K562 (cell line): ENCODE data around the gene CAMK2D. TPM values are rescaled to one million over a fixed set of nuclear protein-coding genes. Genes with fewer than 3 reads are reported as not detected.

ENCODE experiments used
- ATAC-seq: fragments of 200-7000 bp; cut with Tn5 transposase; 3 replicates; pipeline ENCODE4 v1.9.1; 2020; ENCODE audit warnings: moderate library complexity
- BruUV-seq: library from RNA; stranded (reverse); fragments of 400-500 nt; replicated peaks from 2 replicates; lab custom pipeline; 2021; lab: Mats Ljungman, UMichigan
- CTCF ChIA-PET: fragments of 300-600 bp; formaldehyde crosslinking; extraction: SDS; loops from one replicate; lab custom pipeline; 2021; ENCODE audit warnings: low intra/inter-chr PET ratio; lab: Yijun Ruan, JAX
- POLR2A ChIA-PET: fragments of 300-600, 350-650 bp; sonication (Branson Sonifier 250); formaldehyde crosslinking; extraction: SDS; loops from one replicate; lab custom pipeline; 2021; ENCODE audit warnings: antibody characterized with exemption, inconsistent platforms; lab: Yijun Ruan, JAX
- DNase-seq, 4 experiments: peaks; one replicate each; pipeline versions ENCODE4 v3.0.0 to v3.0.0-alpha.2; 2011 to 2018; ENCODE audit warnings: low spot score in 3 of 4, mixed read lengths in 3 of 4; ENCODE audit errors: extremely low read depth in 1 of 4
- FAIRE-seq: peaks from 2 replicates; lab custom pipeline; 2011; peaks lifted over from hg19 to GRCh38; lab: Jason Lieb, UNC
- H2AFZ ChIP-seq: 2 replicates; pipeline ENCODE4 v1.6.0; 2011; ENCODE audit warnings: low read depth, low read length, control low read depth, inconsistent platforms
- H3K27ac ChIP-seq: fragments of 200-600 bp; 3 replicates; pipeline ENCODE4 v1.8.0; 2011; ENCODE audit warnings: low read depth, mild to moderate bottlenecking, control low read depth, inconsistent platforms, low read length, moderate library complexity, mixed read lengths; ENCODE audit errors: extremely low read depth
- H3K27me3 ChIP-seq, 2 experiments: fragments of 300-600 bp in 1 of 2; 2 replicates in 1 of 2; 3 replicates in 1 of 2; pipeline versions ENCODE4 v1.6.0 to v1.8.0; 2011; ENCODE audit warnings: inconsistent platforms in 2 of 2, low read length in 2 of 2, mild to moderate bottlenecking in 1 of 2, mixed read lengths in 1 of 2, moderate library complexity in 1 of 2; ENCODE audit not compliant: control insufficient read depth in 2 of 2, insufficient read depth in 2 of 2
- H3K36me3 ChIP-seq: fragments of 300-600 bp; 3 replicates; pipeline ENCODE4 v1.8.0; 2011; ENCODE audit warnings: mild to moderate bottlenecking, low read length, inconsistent platforms; ENCODE audit not compliant: control insufficient read depth, insufficient read depth
- H3K4me1 ChIP-seq, 2 experiments: fragments of 200-600 bp in 1 of 2; replicated peaks in 1 of 2; 2 replicates in 1 of 2; 3 replicates in 1 of 2; pipeline versions ENCODE4 v1.5.1 to v1.8.0; 2011; ENCODE audit warnings: inconsistent platforms in 2 of 2, low read length in 2 of 2, mild to moderate bottlenecking in 1 of 2, mixed read lengths in 1 of 2, moderate library complexity in 1 of 2; ENCODE audit not compliant: control insufficient read depth in 2 of 2, insufficient read depth in 2 of 2
- H3K4me2 ChIP-seq: 2 replicates; pipeline ENCODE4 v1.6.1; 2011; ENCODE audit warnings: low read length, control low read depth, inconsistent platforms, mixed read lengths; ENCODE audit not compliant: insufficient read depth
- H3K4me3 ChIP-seq: fragments of 200-600 bp; sonication (generic), shearing (Covaris generic); 2 replicates; pipeline ENCODE4 v1.5.1; 2016; ENCODE audit warnings: control low read depth, inconsistent platforms
- H3K79me2 ChIP-seq: fragments of 200-600 bp; 3 replicates; pipeline ENCODE4 v1.8.0; 2011; ENCODE audit warnings: low read length, inconsistent platforms; ENCODE audit not compliant: control insufficient read depth, insufficient read depth
- H3K9ac ChIP-seq, 2 experiments: 2 replicates each; pipeline versions ENCODE4 v1.6.0 to v1.6.1; 2011; ENCODE audit warnings: low read depth in 2 of 2, low read length in 2 of 2, control low read depth in 1 of 2, inconsistent platforms in 1 of 2, mild to moderate bottlenecking in 1 of 2, mixed read lengths in 1 of 2; ENCODE audit not compliant: insufficient read depth in 1 of 2
- H3K9me1 ChIP-seq: one replicate; pipeline ENCODE4 v1.6.0; 2011; ENCODE audit warnings: inconsistent platforms, mild to moderate bottlenecking, low read length, moderate library complexity; ENCODE audit not compliant: control insufficient read depth, insufficient read depth
- H3K9me3 ChIP-seq: replicated peaks from 2 replicates; pipeline ENCODE4 v1.5.1; 2011; ENCODE audit warnings: low read depth, low read length, inconsistent platforms; ENCODE audit not compliant: control insufficient read depth, insufficient read depth
- H4K20me1 ChIP-seq: replicated peaks from 2 replicates; pipeline ENCODE4 v1.6.1; 2011; ENCODE audit warnings: low read length, inconsistent platforms, mixed read lengths; ENCODE audit not compliant: control insufficient read depth, insufficient read depth
- CEBPB ChIP-seq: fragments of 450-650 bp; IDR thresholded peaks from 2 replicates; pipeline ENCODE4 v1.6.1; 2016; ENCODE audit warnings: missing genetic modification characterization, missing compliant biosample characterization
- CREB3 ChIP-seq: fragments of 450-650 bp; conservative IDR thresholded peaks from 2 replicates; pipeline ENCODE4 v1.6.1; 2016; ENCODE audit warnings: missing genetic modification characterization, low read depth, mild to moderate bottlenecking, missing compliant biosample characterization, moderate library complexity
- KHSRP ChIP-seq: fragments of 450-650 bp; IDR thresholded peaks from 2 replicates; pipeline ENCODE4 v1.6.1; 2017
- MECOM ChIP-seq: fragments of 250-450 bp; sonication (Bioruptor Pico); IDR thresholded peaks from 2 replicates; pipeline ENCODE4 v1.8.0; 2022; ENCODE audit warnings: inconsistent platforms
- NONO ChIP-seq, 2 experiments: fragments of 200-400 bp in 1 of 2; fragments of 450-650 bp in 1 of 2; formaldehyde crosslinking in 1 of 2; IDR thresholded peaks; 2 replicates each; pipeline ENCODE4 v1.6.1; 2017; ENCODE audit warnings: low read depth in 2 of 2, mild to moderate bottlenecking in 2 of 2, moderate library complexity in 2 of 2, low read length in 1 of 2
- PREB ChIP-seq: sonication (generic); formaldehyde crosslinking; IDR thresholded peaks from 2 replicates; pipeline ENCODE4 v1.8.1; 2023; ENCODE audit warnings: mild to moderate bottlenecking, missing genetic modification reagents
- SRSF1 ChIP-seq: fragments of 200-400 bp; formaldehyde crosslinking; IDR thresholded peaks from 2 replicates; pipeline ENCODE4 v1.6.1; 2017; ENCODE audit warnings: mild to moderate bottlenecking, low read depth, low read length, moderate library complexity
- STAT5B ChIP-seq: fragments of 250-450 bp; sonication (Bioruptor Pico); IDR thresholded peaks from 2 replicates; pipeline ENCODE4 v1.8.0; 2021; ENCODE audit warnings: mild to moderate bottlenecking, inconsistent platforms
- TSC22D4 ChIP-seq: fragments of 450-650 bp; IDR thresholded peaks from 2 replicates; pipeline ENCODE4 v1.6.1; 2016; ENCODE audit warnings: missing genetic modification characterization, missing biosample characterization, control low read depth
- XRCC4 ChIP-seq: IDR thresholded peaks from one replicate; pipeline ENCODE4 v1.6.1; 2011; ENCODE audit not compliant: insufficient read depth, insufficient read length; ENCODE audit errors: extremely low read depth
- ZNF175 ChIP-seq: fragments of 200-800 bp; sonication (Bioruptor generic); IDR thresholded peaks from 2 replicates; pipeline ENCODE4 v1.6.1; 2016; ENCODE audit warnings: low read depth, mild to moderate bottlenecking, missing genetic modification characterization, missing compliant biosample characterization
- ZNF217 ChIP-seq: sonication (generic); formaldehyde crosslinking; IDR thresholded peaks from 2 replicates; pipeline ENCODE4 v1.8.0; 2022; ENCODE audit warnings: mild to moderate bottlenecking, missing genetic modification reagents
- ZNF444 ChIP-seq: fragments of 250-450 bp; sonication (Bioruptor Pico); IDR thresholded peaks from 2 replicates; pipeline ENCODE4 v1.4.0; 2020; ENCODE audit warnings: mild to moderate bottlenecking, moderate library complexity
- ZSCAN32 ChIP-seq: fragments of 450-650 bp; formaldehyde crosslinking; IDR thresholded peaks from 2 replicates; pipeline ENCODE4 v1.4.0; 2020; ENCODE audit warnings: mild to moderate bottlenecking, moderate library complexity
- WGBS: fragments of 100-300 bp; shearing (Covaris generic); methylation state at CpG from one replicate; pipeline ENCODE4 v1.1.6; 2016; ENCODE audit warnings: low coverage, mixed read lengths; ENCODE audit not compliant: insufficient coverage; ENCODE audit errors: missing lambda C conversion rate; 5-methylcytosine and 5-hydroxymethylcytosine counted together
- in situ Hi-C: fragments of 300-500 bp; cut with MboI; formaldehyde crosslinking; loops from 4 replicates; pipeline ENCODE4 v1.15.0; 2018; ENCODE audit warnings: inconsistent platforms, mixed read lengths
- intact Hi-C: fragments of 100-400 bp; cut with micrococcal nuclease; formaldehyde crosslinking; loops from 2 replicates; pipeline ENCODE4 v1.14.2; 2022
- polyA plus RNA-seq, 8 experiments: library from polyadenylated mRNA; depleted of rRNA in 4 of 8; stranded (reverse) in 5 of 8; unstranded in 3 of 8; fragments of >200 nt; fragmentation: Nextera tagmentation in 2 of 8; fragmentation: Illumina TruSeq in 1 of 8; extraction: Ambion mirVana in 2 of 8; extraction: Trizol in 1 of 8; gene quantifications; 2 replicates each; pipeline versions ENCODE4 v1.2.1 to v1.2.3, GENCODE V29; 2011 to 2014; ENCODE audit warnings: inconsistent platforms in 1 of 8, missing spikeins in 1 of 8
- total RNA-seq, 7 experiments: library from RNA; depleted of rRNA in 6 of 7; stranded (reverse); fragments of >200 nt in 6 of 7; fragmentation: Illumina TruSeq in 2 of 7; extraction: Trizol in 2 of 7; gene quantifications; 2 replicates each; pipeline versions ENCODE4 v1.2.1 to v1.2.3, GENCODE V29; 2011 to 2021; ENCODE audit warnings: low replicate concordance in 1 of 7
- TF ChIP-seq, protein P1 (sequence below): fragments of 450-650 bp; IDR thresholded peaks from 2 replicates; pipeline ENCODE4 v1.6.1; 2018; ENCODE audit not compliant: partially characterized antibody

CAMK2D gene
- total and polyA plus RNA-seq, 9 of the 15 experiments (the other 6 are each of a cell fraction or from before 2014, with no cell fraction given) = 0.01 to 0.33 (median 0.04) TPM; not detected in 2

DNA sequence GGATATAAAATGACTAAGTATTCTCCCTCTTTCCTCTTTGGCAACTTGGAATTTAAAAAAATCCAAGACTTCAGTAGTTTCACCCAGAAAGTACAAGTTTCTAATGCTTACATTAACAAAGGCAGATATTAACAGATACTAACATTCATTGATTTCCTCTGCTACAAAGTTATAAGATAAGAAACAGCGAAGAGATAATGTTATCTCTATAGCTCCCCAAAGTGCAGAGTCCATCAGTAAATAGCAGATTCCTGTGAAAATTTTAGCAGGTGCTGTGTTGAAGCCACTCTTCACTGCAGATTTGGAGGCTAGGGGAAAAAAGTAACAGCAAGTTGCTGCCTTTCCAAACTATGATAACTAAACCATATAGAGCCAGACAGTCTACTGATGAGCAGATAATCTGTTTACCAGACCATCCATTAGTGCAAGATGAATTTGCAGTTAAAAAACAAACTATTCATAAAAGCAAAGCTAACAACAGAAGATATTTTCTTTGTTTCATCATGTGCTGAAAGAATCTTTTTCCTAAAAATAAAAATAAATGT is 3.3 kb upstream of the CAMK2D start:
- Histone ChIP-seq H3K9me3 (no peaks in the 10 kb centered on the region), H3K4me3 (no peak overlapping the region), H4K20me1 (no peaks in the 10 kb centered on the region), H3K27me3 (no peaks in the 10 kb centered on the region), H2AFZ (no peak overlapping the region), H3K4me1 (peaks cover 0 to 7% of the 10 kb centered on the region in 2 experiments; a peak in 2 of 5 replicates), H3K79me2 (no peaks in the 10 kb centered on the region), H3K9ac (no peak overlapping the region), H3K27ac (no peak overlapping the region), H3K9me1 (no peaks in the 10 kb centered on the region), H3K36me3 (no peaks in the 10 kb centered on the region), H3K4me2 (no peak overlapping the region)
- ChIA-PET CTCF (no interaction called here), POLR2A (no interaction called here)
- in situ Hi-C loops = no loop called here
- intact Hi-C loops = loop anchor here (10.0 kb wide), 1 partner anchor 220 kb away; no protein-coding TSS in a partner anchor
- DNase-seq (no peak), FAIRE-seq (no peak), ATAC-seq (no peak)
- WGBS = 6% methylated on average over 1 of the region's 1 CpG
- BruUV-seq = no TSS peak
- no peak for TF ChIP-seq STAT5B (CRISPR knock-in tag)
- TF ChIP-seq, protein P1, sequence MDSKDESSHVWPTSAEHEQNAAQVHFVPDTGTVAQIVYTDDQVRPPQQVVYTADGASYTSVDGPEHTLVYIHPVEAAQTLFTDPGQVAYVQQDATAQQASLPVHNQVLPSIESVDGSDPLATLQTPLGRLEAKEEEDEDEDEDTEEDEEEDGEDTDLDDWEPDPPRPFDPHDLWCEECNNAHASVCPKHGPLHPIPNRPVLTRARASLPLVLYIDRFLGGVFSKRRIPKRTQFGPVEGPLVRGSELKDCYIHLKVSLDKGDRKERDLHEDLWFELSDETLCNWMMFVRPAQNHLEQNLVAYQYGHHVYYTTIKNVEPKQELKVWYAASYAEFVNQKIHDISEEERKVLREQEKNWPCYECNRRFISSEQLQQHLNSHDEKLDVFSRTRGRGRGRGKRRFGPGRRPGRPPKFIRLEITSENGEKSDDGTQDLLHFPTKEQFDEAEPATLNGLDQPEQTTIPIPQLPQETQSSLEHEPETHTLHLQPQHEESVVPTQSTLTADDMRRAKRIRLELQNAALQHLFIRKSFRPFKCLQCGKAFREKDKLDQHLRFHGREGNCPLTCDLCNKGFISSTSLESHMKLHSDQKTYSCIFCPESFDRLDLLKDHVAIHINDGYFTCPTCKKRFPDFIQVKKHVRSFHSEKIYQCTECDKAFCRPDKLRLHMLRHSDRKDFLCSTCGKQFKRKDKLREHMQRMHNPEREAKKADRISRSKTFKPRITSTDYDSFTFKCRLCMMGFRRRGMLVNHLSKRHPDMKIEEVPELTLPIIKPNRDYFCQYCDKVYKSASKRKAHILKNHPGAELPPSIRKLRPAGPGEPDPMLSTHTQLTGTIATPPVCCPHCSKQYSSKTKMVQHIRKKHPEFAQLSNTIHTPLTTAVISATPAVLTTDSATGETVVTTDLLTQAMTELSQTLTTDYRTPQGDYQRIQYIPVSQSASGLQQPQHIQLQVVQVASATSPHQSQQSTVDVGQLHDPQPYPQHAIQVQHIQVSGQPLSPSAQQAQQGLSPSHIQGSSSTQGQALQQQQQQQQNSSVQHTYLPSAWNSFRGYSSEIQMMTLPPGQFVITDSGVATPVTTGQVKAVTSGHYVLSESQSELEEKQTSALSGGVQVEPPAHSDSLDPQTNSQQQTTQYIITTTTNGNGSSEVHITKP = no peak
- TF ChIP-seq MECOM (CRISPR knock-in tag) = no peak
- no peak for TF ChIP-seq ZNF444 (CRISPR knock-in tag)
- no peak for TF ChIP-seq ZNF217 (CRISPR knock-in tag)
- no peak for TF ChIP-seq XRCC4
- TF ChIP-seq ZNF175 (CRISPR knock-in tag) = no peak
- no peak for TF ChIP-seq TSC22D4 (tag)
- TF ChIP-seq PREB (CRISPR knock-in tag) = no peak
- no peak for TF ChIP-seq CEBPB (tag)
- no peak for TF ChIP-seq CREB3
- TF ChIP-seq KHSRP = no peak
- no peak for TF ChIP-seq ZSCAN32 (CRISPR knock-in tag)
- TF ChIP-seq NONO (IDR thresholded peaks at IDR 0.05; ENCODE audit: low read depth in 2 of 2, low read length in 1 of 2) = no peak
- no peak for TF ChIP-seq SRSF1
